ENCODE data around the gene NT5DC4. TPM values are rescaled to one million over a fixed set of nuclear protein-coding genes. Genes with fewer than 3 reads are reported as not detected.

Gene NT5DC4
- total and polyA plus RNA-seq, 2 of the 4 experiments (the other 2 are of a cell fraction): not detected

GRCh38 chr2:112776113-112776512, 55.3 kb downstream of the NT5DC4 start:
- Histone ChIP-seq H2BK20ac (ENCODE audit: low read depth, low read length) (no peak overlapping the region), H3K9me3 (ENCODE audit: control insufficient read depth, insufficient read depth, low read length) (no peaks in the 10 kb centered on the region), H3K14ac (replicated peaks; ENCODE audit: low read depth, low read length) (no peak overlapping the region), H3K79me1 (ENCODE audit: low read depth in 1 of 2, low read length in 2 of 2) (no peaks in the 10 kb centered on the region), H3K18ac (ENCODE audit: low read depth, low read length) (no peak overlapping the region), H3K4me3 (ENCODE audit: insufficient read depth, low read depth, low read length) (no peak overlapping the region), H2AK9ac (replicated peaks; ENCODE audit: low read depth, low read length, poor library complexity) (no peak overlapping the region), H3K4ac (ENCODE audit: low read depth, low read length) (no peak overlapping the region), H3K23ac (ENCODE audit: low read depth, low read length) (no peak overlapping the region), H4K8ac (ENCODE audit: low read depth in 2 of 2, low read length in 2 of 2) (no peak overlapping the region), H4K5ac (ENCODE audit: low read depth, low read length) (no peak overlapping the region), H3K56ac (ENCODE audit: extremely low read depth, insufficient read depth, low read length) (no peak overlapping the region), H3K36me3 (ENCODE audit: control insufficient read depth, insufficient read depth, low read length) (no peaks in the 10 kb centered on the region), H3K9ac (ENCODE audit: low read depth, low read length) (no peak overlapping the region), H4K20me1 (ENCODE audit: insufficient read depth, low read length) (no peaks in the 10 kb centered on the region), H4K91ac (ENCODE audit: insufficient read depth, low read depth, low read length) (no peak overlapping the region), H2BK15ac (ENCODE audit: low read depth, low read length) (no peak overlapping the region), H3K9me1 (ENCODE audit: insufficient read depth, low read length) (no peaks in the 10 kb centered on the region), H3K27ac (ENCODE audit: insufficient read depth, low read length) (no peak overlapping the region), H2BK5ac (ENCODE audit: low read depth, low read length, poor library complexity, severe bottlenecking) (no peak overlapping the region), H2AFZ (replicated peaks; ENCODE audit: low read length, poor library complexity) (no peak overlapping the region), H3K4me1 (ENCODE audit: control insufficient read depth, insufficient read depth, low read length) (no peaks in the 10 kb centered on the region), H3K27me3 (ENCODE audit: control insufficient read depth, insufficient read depth, low read length) (no peaks in the 10 kb centered on the region), H3K4me2 (ENCODE audit: low read depth, low read length) (no peak overlapping the region), H2AK5ac (ENCODE audit: low read depth, low read length) (no peak overlapping the region), H2BK120ac (ENCODE audit: low read depth, low read length) (no peak overlapping the region)
- CTCF ChIA-PET: no interaction called here
- POLR2A ChIA-PET (ENCODE audit: unreplicated experiment): no interaction called here
- dilution Hi-C loops (cut with HindIII; ENCODE audit: low sequenced_read_pairs, unreplicated experiment): no loop called here
- no TSS peak for BruUV-seq (replicated peaks)
- ATAC-seq (ENCODE audit: low read depth) (no peak), DNase-seq (no peak)
- in situ Hi-C loops (cut with MboI; ENCODE audit: low sequenced_read_pairs): no loop called here
- intact Hi-C loops (cut with micrococcal nuclease): no loop called here
- TF ChIP-seq MAZ (IDR thresholded peaks at IDR 0.05; ENCODE audit: borderline replicate concordance, low read depth, low read length) (no peak), MXI1 (IDR thresholded peaks at IDR 0.05; ENCODE audit: borderline replicate concordance, low read depth, low read length) (no peak), RCOR1 (IDR thresholded peaks at IDR 0.05; ENCODE audit: insufficient replicate concordance, low read length) (no peak), RFX5 (IDR thresholded peaks at IDR 0.05; ENCODE audit: low read depth, low read length) (no peak), SMC3 (IDR thresholded peaks at IDR 0.05; ENCODE audit: low read depth, low read length) (no peak), USF2 (IDR thresholded peaks at IDR 0.05; ENCODE audit: low read depth, low read length) (no peak), CTCF (conservative IDR thresholded peaks at IDR 0.05; ENCODE audit: low read depth, low read length) (no peak), CEBPB (IDR thresholded peaks at IDR 0.05; ENCODE audit: low read depth, low read length) (no peak), POLR2A (IDR thresholded peaks at IDR 0.05; ENCODE audit: low read depth, low read length) (no peak), RAD21 (IDR thresholded peaks at IDR 0.05; ENCODE audit: low read length) (no peak), FOS (IDR thresholded peaks at IDR 0.05; ENCODE audit: low read depth, low read length) (no peak), ELK1 (IDR thresholded peaks at IDR 0.05; ENCODE audit: borderline replicate concordance, low read depth, low read length) (no peak), CHD1 (IDR thresholded peaks at IDR 0.05; ENCODE audit: low read depth, low read length) (no peak)
- WGBS, 2 experiments (ENCODE audit: extremely low coverage in 2 of 2, insufficient read length in 1 of 2): no CpG with 5 or more reads among the region's 3 CpGs

Measured in IMR-90 (cell line).